HG03103 (cell line): ENCODE results near the gene TMEM108.

Experiments used
- ATAC-seq: cut with Tn5 transposase; IDR thresholded peaks from one replicate; pipeline ENCODE4 v1.9.1; 2021; ENCODE audit warnings: low read depth; ENCODE audit not compliant: unreplicated experiment

The TMEM108 gene

DNA sequence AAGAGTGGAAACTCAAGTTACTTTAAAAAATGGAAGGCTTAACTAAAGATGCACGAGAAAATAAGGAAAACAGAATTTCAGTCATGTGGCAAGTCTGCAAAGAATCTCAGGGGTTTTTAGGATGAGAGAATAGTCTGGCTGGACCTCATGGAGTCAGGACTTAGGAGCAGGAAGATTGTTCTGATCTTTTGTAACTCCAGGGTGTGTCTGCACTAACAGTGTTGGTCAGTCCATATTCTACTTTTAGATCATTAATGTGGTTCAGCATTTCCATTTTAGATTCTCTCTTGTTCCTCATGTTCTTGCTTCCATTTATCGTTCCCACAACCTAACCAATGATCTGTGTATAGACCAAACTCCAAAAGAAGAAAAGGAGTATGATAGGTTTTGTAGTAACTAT lies 15.3 kb downstream of the TMEM108 start:
- no peak for ATAC-seq

DNA sequence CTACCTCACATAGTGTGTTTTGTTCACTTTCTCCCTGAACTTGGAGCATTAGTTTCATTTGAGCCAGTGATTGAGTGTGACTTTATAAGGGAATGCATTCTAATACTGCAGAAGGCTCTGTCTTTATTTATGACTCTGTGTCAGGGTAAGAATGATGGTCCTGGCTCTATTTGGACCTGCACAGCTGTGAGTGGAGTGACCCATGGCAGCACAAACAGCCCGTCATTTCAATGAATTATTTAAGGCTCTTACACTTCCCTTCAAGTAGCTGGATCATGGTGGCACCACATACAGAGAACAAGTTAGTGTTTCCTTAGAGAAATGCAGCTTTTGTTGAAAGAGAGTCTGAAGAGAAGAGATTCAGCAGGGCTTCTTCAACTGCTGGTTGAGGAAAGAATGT lies 16.4 kb downstream of the TMEM108 start:
- no peak for ATAC-seq

DNA sequence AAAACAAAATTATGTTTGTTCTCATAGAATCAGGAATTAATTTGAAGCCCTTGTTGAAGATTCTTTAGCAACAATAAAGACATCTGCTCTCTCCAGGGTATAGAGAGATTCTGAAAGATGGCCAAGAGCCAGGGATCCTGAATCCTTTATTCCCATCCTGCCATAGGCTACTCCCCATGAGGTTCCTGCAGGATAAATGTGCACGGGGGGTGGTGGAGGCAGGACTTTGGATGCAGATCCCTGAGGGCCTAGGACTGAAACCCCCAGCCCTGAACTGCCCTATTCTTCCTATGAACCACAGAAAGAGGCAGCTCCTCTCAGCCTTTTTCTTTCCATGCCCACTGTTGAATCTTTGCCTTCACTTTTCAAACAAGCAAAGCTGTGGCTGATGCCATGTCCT lies 17.1 kb downstream of the TMEM108 start:
- no peak for ATAC-seq

GRCh38 chr3:133058243-133058642 lies 20.1 kb downstream of the TMEM108 start:
- ATAC-seq = no peak

GRCh38 chr3:133058831-133059230 lies 20.6 kb downstream of the TMEM108 start:
- no peak for ATAC-seq

DNA sequence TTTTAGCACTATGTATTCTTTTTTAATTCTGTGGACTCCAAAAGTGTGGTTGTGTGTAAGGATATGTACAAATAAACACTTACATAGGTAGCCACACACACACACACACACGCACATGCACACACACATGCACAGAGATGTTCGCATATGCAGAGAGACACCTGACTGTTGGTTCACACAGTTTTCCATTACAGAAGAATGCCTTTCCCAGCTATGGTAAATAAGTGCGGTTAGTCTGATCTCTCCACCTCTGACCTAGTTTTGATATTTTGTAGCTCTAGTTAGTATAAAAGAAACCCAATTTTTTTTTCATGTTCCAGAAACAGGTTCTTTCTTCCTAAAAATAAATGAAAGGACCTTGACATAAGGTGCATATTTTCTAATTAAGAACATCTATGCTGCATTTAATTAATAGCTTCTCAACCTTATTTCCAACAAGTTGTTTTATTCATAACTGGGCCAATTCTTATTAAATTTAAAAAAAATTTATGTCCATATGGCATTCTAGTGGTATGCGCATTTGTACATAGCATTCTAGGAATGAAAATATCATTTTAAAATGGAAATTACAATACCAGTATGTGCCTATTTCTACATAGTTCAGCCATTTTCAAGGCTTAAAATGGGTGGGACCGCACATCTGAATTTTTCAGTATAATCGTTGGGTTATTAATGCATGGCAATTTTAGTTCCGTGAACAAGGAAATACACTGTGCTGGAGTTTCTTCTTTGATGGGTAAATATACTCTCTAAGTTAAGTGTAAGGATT lies 27.2 kb downstream of the TMEM108 start:
- no peak for ATAC-seq

- no peak for ATAC-seq
Observed at GRCh38 chr3:133066026-133066425, 27.8 kb downstream of the TMEM108 start.

- ATAC-seq = no peak
Observed at GRCh38 chr3:133069556-133070286, 31.5 kb downstream of the TMEM108 start.

- no peak for ATAC-seq
Observed at GRCh38 chr3:133074977-133075376, 36.8 kb downstream of the TMEM108 start.

DNA sequence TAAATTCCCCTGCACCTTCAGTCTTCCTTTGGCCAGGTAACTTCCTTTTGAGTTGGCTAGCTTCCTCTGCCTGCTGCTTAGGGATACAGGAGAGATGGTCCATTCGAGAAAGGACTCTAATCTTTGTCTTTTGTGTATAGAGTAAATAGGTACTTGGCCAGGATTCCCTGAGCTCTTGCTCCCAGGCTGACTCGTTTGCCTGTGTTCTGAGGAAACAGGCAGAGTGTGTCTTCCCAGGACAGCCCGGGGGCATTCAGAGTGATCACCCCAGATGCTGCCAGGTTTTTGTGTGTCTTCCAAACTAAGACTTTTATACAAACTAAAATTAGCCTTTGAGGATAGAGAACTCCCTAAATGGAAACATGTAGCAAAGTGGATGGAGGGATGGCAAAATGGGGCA lies 39.5 kb downstream of the TMEM108 start:
- no peak for ATAC-seq

- ATAC-seq = no peak
Observed at GRCh38 chr3:133079621-133080020, 41.4 kb downstream of the TMEM108 start.

- ATAC-seq = no peak
Observed at GRCh38 chr3:133081016-133081415, 42.8 kb downstream of the TMEM108 start.

DNA sequence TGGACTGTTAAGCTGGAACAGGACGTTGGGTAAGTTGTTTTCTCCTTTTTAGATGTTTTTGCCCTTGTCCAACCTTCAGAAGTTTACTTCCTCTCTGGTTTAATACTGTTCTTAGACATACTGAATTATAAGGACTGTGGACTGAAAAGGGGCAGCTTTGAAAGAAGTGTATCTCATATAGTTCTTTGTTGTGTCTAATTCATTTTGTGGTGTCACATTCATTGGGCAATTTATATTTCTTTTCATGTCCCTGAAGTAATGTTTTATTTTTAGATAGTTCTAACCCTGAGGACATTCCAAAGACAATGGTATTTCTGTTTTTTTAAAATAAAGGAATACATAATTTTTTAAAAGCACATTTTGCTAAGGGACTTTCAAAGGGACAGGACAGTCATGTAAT lies 45.2 kb downstream of the TMEM108 start:
- no peak for ATAC-seq

DNA sequence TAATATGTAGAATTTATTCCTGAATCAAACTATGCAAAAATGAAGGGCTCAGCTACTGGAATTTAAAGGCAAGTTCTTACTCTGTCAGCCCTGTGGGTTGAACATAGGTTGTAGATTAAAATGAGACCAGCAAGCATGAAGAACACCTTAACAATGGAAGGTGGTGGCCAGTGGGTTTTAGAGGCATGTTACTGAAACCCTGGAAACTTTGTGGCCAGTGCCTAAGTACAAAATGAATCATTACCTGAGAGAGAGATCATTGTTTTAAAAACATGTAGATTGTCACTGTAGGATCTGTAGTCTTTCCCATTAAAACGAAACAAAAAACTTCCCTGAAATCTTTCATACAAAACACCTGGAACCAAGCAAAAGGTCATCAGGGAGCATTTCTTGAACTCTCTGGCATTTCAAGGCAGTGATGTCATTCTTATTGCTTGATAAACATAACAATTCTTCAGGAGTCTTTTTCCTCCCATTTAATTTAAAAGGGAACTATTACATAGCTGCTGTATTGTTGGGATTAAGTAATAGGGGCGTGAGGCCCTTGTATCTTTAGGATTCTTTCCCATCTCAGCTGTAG lies 51.8 kb downstream of the TMEM108 start:
- no peak for ATAC-seq

DNA sequence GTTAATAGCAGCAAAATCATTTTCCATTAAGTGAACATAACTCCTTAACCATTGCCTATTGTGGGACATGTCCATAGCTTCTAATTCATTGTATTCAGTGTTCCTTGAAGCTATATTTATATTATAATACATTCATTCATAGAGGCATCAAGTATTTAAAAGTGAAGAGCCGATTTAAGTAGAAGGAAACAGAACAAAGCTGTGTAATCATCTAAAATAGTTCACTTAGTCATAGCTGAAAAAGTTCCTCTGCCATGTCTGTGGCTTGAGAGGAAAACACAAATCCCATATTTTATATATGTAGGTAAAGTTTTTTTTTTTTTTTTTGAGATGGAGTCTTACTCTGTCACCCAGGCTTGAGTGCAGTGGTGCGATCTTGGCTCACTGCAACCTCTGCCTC lies 54.5 kb downstream of the TMEM108 start:
- no peak for ATAC-seq

DNA sequence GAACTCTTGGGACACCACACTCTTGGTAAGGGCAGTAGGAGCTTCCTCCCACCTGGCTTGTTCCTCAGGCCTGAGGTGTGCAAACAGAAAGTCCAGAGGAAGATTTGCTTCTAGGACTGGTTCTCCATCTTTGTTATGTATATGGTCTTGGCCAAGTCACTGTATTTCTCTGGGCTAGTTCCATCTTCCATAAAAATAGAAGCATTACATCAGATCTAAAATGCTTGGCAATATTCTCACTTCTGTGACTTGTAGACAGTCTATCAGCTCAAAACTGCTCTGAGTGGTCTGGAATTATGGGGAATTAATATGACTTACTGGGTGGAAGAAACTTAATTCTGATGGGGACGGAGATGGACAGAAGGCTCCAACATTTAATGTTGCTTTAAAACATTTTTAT lies 55.2 kb downstream of the TMEM108 start:
- ATAC-seq = no peak

- no peak for ATAC-seq
Observed at GRCh38 chr3:133096900-133097613, 58.9 kb downstream of the TMEM108 start.

DNA sequence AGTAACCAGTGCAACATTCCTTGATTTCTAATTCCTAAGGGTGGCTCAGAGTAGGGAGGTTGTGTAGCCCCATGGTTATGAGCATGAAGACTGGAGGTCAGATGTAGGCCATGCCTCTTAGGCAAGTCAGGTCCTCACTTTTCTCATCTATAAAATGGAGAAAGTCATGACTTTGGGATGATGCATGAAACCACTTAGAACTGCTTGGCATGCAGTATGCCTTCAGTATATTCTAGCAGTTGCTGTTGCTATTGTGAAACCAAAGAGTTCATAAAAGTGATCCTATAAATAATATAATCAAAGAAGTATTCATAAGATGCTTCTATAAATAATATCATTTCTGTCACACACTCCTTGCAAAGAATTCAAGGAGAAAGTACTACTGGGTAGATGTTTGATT lies 65.5 kb downstream of the TMEM108 start:
- ATAC-seq = no peak

- ATAC-seq = no peak
Observed at GRCh38 chr3:133106169-133106568, 68.0 kb downstream of the TMEM108 start.

DNA sequence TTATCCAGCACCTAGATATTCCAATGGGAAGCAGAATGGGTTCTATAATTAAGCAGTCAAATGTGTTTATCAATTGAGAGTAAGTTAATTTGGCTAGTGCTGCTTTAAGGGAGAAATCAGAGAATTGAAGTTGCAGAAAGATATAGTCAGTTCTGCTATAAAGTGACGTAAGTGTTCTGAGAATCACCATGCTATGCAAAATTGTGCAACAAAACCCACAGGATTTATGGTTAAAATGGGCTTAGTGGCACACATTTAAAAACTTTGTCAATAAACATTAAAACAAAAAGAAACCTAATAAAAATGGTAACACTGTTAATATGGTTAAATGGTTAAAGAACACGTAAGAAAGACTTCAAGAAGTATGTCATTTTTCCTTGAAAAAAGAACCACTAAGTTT lies 74.5 kb downstream of the TMEM108 start:
- no peak for ATAC-seq

DNA sequence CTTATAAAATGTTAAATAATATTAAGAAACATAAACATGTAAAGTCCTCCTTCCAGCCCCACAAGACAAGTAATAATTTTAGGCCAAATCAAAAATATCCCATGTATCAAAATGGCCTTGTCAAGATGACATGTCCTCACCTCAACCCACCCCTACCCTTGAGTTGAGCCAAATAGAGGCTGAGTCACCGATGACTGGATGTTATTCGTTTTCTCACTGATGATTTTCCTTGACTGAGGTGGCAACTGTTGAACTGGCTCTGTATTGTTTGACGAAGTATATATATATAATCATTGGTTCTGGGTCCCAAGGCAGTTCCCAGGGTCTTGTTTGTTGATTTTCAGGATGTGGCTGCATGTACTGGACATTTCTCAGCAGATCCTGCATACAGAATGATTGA lies 75.3 kb downstream of the TMEM108 start:
- ATAC-seq = no peak
